Measurements from ENCODE around the gene CBX2.
A peak's percentile ranks its signal among the peaks of the same experiment; 100 is the strongest.
"Not testable (repeated sequence)": the region's sequence is repeated elsewhere in the genome, so short reads cannot be mapped to it uniquely, and the experiment has no call there.

The CBX2 gene

DNA sequence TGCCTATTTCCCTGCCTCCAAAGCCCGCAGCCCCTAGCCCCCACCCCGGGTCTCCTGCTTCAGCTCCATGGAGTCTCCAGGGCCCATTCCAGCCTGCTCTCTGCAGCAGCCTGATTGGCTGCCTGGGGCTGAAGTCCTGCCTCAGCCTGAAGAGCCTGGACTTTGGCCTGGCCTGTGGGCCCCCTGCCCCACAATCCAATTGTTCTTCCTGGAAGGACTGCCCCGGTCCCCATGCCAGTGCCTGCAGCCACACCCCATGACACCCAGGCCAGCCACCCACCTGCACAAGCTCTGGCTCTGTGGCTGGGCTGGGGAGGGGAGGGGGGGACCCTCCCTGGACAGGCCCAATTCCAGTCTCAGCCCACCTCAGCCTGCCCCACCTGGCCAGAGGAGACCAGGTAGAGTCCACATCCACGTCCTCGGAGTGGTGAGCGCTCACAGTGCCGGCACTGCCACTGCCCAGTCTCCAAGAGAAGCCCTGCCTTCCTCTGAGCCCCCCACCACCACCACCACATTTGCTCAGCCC, 34.9 kb upstream of the CBX2 start:
- DNase-seq (ENCODE audit: low read depth), result no peak

DNA sequence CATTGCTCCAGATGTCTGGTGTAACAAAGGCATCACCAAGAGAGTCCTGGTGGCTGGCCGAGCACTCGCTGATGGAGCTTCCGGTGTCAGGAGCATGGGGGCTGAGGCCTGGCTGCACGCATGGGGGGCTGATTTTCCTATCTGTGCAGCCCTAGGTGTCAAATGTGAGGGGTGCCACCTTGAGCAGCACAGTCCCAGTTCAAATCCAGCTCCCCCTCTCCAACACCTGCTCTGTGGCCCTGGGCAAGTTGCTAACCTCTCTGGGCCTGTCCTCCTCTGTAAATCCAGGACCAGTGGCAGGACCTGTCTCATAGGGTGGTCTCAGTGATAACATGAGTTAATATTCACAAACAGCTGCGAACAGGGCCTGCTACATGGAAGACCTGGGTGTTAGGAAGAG, 34.3 kb upstream of the CBX2 start:
- no peak for DNase-seq (ENCODE audit: low read depth)

DNA sequence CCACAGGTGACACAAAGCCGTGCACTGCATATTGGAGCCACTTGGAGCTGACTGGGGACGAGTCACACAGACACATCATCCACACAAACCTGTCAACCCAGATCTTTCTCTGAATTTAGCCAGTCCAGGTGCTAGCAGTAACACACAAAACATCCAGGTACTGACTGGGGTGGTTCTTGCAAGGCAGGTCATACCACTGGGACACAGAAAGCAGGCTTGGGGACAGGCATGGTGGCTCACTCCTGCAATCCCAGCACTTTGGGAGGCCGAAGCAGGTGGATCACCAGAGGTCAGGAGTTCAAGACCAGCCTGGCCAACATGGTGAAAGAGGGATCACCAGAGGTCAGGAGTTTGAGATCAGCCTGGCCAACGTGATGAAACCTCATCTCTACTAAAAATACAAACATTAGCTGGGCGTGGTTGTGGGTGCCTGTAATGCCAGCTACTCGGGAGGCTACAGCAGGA, 32.3 kb upstream of the CBX2 start:
- no peak for DNase-seq (ENCODE audit: low read depth)

DNA sequence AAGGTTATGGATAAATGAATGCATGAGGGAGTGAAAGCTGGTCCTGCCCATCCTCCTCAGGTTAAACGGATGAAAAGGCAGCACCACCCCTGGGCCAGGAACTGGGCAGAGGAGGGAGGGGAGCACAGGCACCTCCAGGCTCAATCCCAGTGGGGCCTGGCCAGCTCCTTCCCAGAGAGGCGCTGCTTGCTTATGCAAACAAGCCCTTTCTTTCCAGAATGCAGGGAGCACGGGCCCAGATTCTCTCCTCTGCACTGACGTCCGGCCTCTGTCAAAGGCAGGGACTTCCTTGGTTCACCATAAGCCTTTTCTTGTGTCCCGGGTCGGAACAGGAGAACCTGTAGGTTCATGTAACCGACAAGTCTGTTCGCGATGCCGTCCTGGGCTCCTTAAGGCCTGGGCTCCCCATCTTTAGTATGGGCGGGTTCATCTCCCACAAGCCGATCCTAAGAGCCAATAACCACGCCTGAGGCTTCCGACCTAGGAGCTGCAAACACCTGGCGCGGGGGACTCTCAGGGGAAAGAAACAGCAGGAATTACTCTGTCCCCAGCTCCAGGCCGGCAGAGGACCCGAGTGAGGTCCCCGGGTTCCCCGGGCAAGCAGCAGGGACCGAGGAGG, 30.9 kb upstream of the CBX2 start:
- no peak for DNase-seq (ENCODE audit: low read depth)

DNA sequence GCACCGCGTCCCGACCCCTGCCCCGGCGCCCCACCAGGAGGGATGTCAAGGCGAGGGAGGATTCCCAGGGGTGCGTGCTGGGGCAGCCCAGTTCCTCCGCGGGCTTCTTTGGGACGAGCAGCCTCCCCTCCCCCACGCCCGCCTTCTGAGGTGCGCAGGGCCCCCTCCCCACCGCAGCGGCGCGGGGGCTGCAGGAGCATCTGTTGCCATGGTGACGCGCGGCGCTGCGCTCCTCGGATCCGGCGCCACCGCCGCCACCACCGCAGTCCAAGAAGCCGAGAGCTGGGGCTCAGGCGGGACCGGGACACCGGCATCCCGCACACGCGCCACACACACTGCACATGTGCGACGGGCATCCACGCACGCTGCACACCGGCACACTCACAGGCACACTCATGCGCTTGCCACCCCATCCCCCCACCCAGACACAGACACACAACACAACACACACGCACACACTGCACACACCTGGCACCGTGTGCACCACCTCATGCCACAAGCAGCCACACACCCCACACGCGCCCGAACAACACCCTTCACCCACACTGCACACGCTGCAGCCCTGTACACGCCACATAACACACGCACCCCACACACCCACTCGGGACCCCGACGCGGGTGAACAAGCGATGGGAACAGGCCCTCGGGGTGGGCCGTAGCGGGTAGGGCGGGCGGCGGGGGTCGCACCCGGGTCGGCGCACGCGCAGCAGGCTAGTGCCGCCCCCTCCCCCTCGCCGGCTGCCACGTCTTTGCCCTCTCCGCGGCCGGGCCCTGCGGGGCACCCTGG, 30.2 kb upstream of the CBX2 start:
- DNase-seq (ENCODE audit: low read depth), result no peak

DNA sequence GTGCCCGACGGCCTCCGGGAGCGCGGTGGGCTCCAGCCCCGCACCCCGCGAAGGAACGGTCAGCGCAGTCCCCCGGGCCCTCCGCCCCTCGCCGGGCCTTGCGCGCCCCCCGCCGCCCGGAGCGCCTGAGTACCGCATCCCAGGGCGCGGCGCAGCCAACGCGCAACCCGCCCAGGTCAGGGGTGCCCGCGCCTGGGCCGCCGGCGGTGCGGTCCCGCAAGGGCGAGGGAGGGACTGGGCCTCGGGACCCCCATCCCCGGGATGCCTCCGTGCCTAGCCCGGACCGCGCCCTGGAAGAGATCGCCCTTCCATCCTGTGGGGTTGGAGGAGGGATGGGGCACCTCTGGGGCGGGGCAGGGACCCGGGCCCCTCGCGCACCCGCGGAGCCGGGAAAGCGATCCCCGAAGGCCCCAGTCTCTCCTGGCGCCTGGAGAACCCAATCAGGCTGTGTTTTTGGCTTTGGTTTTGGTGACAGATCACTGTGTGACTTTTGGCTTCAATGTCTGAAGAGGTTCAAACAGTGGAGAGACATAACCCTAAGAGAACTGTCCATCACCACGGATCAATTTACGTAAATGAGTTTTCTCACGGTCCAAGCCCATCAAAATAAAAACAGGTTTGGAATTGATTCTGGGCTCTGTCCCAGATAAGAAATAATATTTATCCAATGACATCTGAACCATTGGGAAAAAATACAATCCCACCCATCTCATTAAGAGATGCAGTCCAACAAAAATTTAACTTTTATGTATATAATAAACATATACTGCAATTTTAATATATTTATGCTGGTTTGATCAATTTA, 29.5 kb upstream of the CBX2 start:
- DNase-seq (ENCODE audit: low read depth), result no peak

DNA sequence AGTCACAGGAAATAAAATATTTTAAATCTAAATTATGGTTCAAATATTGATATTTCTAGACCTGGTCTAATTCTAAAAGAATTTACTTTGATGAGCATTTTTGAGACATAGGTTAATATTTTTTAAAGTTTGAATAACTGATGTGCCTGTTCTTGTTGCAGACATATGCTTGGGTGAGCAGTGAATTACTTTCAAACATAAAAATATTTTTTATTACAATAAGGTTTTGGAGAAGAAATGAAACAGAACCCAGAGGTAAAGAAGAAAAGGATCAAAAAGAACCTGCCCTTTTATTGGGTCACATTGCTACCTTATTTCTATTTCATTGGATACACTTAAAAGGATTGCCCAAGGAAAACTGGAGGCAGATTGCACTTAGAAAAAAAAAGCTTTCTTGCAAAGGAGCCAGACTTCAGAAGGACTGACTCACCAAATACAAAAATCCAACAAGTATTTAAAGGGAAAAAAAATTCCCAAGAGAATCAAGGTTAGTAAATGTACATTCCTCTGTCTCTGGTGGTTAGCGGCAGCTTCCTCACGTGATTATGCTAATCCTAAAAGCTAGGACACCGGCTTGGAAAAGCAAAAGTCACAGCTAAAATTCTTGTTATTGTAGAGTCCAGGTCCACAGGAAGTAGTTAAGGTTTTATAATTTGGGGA, 28.7 kb upstream of the CBX2 start:
- DNase-seq (ENCODE audit: low read depth), result peak; percentile 23

DNA sequence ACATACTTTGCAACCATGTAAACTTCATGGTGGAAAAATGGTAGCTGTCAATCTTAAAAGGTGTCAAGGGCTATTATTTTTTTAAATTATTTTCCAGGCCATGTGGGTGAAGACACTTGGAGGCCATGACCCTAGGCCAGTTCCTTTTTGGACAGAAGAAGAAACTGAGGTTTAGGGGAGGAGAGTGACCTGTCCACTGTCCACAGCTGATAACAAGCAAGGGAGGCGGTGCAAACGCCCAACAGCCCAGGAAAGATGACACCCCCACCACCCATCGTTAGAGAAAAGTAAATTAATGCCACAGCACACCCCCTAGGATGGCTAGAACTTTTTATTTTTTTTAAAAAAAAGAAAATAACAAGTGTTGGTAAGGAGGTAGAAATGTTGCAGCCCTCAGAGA, 28.0 kb upstream of the CBX2 start:
- DNase-seq (ENCODE audit: low read depth), result no peak

DNA sequence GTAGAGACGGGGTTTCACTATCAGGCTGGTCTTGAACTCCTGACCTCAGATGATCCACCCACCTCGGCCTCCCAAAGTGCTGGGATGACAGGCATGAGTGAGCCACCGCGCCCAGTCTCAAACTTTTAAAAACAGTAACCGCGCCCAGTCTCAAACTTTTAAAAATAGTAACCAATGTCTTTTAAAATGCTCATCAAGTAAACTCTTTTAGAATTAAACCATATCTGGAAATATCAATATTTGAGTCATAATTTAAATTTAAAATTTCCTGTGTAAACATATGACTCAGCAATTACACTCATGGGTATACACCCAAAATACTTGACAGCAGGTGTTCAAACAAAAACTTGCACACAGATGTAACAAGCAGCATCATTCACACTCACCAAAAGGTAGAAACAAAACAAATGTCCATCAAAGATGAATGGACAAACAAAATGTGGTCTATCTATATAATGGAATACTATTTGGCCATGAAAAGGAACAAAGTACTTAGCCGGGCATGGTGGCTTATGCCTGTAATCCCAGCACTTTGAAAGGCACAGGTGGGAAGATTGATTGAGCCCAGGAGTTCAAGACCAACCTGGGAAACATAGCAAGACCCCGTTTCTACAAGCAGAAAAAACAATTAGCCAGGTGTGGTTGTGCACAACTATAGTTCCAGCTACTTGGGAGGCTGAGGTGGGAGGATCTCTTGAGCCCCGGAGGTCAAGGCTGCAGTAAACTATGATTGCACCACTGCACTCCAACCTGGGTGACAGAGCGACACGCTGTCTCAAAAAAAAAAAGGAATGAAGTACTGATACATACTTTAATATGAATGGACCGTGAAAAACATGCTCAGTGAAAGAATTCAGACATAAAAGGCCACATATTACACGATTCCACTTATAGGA, 27.1 kb upstream of the CBX2 start:
- DNase-seq (ENCODE audit: low read depth), result no peak

DNA sequence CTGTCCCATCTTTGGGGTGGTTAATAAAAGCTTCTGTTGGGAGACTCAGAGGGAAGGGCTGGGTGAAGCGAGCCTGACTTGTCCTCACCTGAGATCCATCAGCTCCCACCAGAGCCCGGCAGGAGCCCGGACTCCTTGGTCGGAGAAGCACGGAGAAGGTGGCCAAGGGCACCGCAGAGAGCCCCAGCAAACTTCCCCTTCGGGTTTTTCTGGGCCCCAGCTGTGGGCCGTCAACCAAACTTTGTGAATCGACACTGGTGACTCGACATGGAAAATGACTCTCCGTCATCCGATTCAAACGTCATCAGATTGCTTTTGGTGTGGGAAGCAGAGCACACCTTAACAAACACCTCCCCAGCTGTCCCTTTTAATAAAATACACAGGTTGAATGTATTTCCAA, 25.8 kb upstream of the CBX2 start:
- no peak for DNase-seq (ENCODE audit: low read depth)

DNA sequence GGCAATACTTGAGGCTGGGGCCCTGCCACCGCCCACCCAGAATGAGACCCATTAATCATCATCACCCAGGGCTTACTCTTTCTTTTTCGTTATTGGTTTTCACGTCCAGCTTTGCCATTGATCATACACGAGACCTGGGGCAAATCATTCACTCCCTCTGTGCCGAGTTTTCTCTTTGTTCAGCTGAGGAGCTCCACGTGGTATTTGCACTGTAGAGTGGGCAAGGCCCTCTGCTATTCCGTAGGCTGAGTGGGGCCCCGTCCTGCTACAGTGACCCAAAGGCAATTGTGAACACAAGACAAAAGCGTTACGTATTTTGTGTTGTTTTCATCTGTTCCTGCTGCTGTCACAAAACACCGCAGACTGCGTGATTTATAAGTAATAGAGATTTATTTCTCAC, 23.6 kb upstream of the CBX2 start:
- no peak for DNase-seq (ENCODE audit: low read depth)

DNA sequence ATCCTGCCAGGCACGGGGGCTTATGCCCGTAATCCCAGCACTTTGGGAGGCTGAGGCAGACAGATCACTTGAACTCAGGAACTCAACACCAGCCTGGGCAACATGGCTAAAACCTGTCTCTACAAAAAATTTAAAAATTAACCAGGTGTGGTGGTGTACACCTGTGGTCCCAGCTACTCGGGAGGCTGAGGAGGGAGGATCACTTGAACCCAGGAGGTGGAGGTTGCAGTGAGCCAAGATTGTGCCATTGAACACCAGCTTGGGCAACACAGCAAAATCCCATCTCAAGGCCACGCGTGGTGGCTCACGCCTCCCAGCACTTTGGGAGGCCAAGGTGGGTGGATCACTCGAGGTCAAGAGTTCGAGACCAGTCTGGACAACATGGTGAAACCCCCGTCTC, 23.0 kb upstream of the CBX2 start:
- DNase-seq (ENCODE audit: low read depth), result not testable (repeated sequence)

DNA sequence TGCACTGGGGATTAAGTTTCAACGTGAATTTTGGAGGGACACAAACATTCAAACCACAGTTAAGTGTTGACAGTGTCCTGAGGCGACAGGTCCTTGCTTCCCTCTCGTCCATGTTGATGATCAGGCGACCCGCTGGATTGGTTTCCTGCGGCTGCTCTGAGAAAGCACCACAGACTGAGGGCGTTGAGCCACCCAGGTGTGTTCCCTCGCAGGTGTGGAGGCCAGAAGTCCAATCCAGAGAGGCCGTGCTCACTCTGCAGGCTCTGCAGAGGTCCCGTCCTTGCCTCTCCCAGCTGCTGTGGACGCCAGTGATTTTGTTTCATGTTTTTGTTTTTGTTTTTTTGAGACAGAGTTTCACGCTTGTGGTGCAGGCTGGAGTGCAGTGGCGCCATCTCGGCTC, 22.4 kb upstream of the CBX2 start:
- no peak for DNase-seq (ENCODE audit: low read depth)

DNA sequence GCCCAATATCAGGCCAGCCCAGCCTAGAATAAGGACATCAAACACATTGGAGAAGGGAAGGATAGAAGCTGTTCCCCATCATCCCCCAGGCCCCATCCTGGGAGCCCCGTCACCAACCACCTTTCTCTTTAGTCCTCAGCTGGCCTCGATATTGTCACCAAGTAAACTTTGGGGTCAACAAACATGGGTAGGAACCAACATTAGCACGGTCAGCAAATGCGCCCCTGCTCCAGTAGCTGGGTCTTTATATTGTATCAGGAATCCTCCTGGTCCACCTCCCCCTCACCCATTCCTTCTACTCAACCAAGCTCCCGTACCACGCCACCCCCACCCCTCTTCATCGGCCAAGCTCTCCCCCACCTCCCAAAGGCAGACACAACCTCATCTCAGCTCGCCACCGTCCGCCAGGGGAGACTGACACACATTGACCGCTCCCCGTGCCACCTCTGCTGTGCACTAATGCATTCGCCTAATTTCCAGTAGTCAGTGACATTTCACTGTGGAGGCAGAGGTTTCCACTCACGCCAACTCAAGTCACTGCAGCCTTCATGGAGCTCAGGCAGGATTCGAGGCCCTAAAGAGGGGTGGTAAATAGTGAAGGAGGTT, 20.7 kb upstream of the CBX2 start:
- DNase-seq (ENCODE audit: low read depth), result no peak

DNA sequence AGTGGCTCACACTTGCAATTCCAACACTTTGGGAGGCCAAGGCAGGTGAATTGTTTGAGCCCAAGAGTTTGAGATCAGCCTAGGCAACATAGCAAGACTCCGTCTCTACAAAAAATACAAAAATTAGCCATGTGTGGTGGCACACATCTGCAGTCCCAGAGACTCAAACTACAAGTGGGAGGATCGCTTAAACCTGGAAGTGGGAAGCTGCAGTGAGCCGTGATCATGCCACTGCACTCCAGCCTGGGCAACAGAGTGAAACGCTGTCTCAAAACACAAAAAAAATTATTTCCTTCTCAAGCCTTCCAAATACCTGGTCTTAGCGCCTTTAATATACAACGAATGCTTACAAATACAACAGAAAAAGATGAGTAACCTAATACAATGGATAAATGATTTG, 19.7 kb upstream of the CBX2 start:
- no peak for DNase-seq (ENCODE audit: low read depth)

DNA sequence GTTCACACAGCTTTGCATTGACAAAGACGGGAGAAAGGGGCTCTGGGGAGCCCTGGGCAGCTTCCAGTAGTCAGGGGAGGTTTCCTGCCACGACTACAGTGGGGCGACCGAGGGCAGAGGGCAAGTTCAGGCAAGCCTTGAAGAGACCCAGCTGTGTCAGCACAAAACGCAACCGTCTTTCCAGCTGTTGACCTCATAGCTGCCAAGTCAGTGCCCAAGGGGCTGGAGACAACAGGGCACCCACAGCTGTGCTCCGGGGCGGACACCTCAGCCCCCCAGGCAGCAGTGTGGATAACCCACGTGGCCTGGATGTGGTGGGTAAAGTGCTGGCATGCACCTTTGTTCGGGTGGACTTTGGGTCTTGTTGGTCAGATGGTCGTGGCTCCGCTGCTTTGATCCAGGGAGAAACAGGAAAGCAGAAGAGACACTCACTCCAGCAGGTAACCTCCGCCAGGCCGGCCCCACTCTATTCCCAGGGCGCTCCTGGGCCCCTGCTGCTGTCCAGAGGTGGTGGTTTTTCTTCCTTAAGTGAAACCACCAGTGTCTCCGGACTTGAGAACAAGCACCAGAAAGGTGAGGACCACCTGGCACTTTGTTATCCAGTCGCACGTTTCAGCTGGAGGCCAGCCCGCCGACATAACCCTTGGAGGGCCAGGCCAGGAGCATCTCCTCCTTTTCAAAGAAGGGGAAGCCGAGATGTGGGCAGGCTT, 17.6 kb upstream of the CBX2 start:
- DNase-seq (ENCODE audit: low read depth), result no peak

DNA sequence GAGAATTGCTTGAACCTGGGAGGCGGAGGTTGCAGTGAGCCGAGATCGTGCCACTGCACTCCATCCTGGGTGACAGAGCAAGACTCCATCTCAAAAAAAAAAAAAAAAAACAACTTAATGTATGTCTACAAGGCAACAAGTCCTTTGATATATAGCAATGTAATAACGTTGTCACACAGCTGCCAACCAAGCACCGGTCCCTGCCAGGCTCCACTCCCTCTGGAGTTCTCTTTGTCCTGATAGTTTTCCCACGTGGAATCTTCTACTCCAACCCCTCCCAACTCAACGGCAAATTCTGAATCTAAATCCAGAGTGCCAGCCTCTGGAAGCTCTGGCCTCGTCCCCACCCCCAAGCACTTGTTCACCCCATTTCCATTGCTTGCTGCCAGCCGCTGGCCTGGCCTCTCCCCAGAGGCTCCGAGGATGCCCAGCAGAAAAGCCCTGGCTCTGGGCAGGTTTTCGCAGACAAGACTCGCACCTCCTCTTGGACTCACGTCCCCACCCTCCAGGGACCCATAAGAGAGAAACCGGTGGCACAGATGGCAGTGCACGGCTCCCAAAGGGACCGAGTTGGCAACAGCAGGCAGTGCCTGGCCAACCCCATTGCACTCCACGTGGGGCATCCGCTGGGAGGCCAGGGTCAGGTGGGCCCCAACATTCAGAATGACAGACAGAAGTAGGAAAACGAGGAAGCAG, 15.9 kb upstream of the CBX2 start:
- DNase-seq (ENCODE audit: low read depth), result no peak

DNA sequence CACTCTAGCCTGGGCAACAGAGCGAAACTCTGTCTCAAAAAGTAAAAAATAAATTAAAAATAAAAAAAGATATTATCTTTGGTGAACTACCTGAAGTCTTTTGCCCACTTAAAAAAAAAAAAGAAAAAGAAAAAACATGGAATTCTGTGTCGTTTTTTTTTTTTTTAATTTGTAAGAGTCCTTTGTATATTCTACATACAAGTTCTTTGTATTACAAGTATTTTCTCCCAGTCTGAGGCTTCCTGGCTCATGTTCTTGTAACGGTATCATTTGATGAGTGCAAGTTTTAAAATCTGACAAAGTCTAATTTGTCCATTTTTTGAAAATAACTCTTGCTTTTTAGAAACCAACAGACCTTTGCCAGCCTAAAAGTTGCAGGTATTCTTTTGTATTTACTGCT, 12.2 kb upstream of the CBX2 start:
- no peak for DNase-seq (ENCODE audit: low read depth)

All from fibroblast of the conjunctiva (primary cell).